Ascending aorta (tissue), 2 donors: ENCODE results near the gene PRKCB. TPM values are rescaled to one million over a fixed set of nuclear protein-coding genes. Genes with fewer than 3 reads are reported as not detected.

Experiments used
- DNase-seq, 2 donors: peaks; one replicate each; pipeline ENCODE4 v3.0.0-alpha.2; 2019; ENCODE audit warnings: low spot score in 2 of 2
- H3K27ac ChIP-seq, 2 donors: fragments of 200-600 bp; sonication (generic); one replicate each; pipeline ENCODE4 v1.5.1; 2016 to 2017; ENCODE audit warnings: mild to moderate bottlenecking in 1 of 2
- H3K27me3 ChIP-seq: fragments of 200-600 bp; sonication (generic); one replicate; pipeline ENCODE4 v1.5.1; 2017
- H3K36me3 ChIP-seq, 2 donors: fragments of 200-600 bp; sonication (generic); one replicate each; pipeline ENCODE4 v1.5.1; 2016
- H3K4me1 ChIP-seq, 2 donors: fragments of 200-600 bp; sonication (generic); one replicate each; pipeline ENCODE4 v1.5.1; 2016 to 2017; ENCODE audit warnings: mild to moderate bottlenecking in 1 of 2
- H3K4me3 ChIP-seq, 2 donors: fragments of 200-600 bp; sonication (generic); one replicate each; pipeline ENCODE4 v1.5.1; 2016 to 2017; ENCODE audit warnings: mild to moderate bottlenecking in 1 of 2
- H3K9me3 ChIP-seq, 2 donors: fragments of 200-600 bp; sonication (generic); one replicate each; pipeline ENCODE4 v1.5.1; 2016
- intact Hi-C: fragments of 100-400 bp; cut with DNase I; formaldehyde crosslinking; loops from one replicate; pipeline ENCODE4 v1.15.1; 2023
- total RNA-seq: library from RNA; depleted of rRNA; stranded (reverse); fragments of >200 nt; gene quantifications from one replicate; pipeline ENCODE4 v1.1.0, GENCODE V29; 2016
- TF ChIP-seq, protein P1 (sequence below), 3 experiments: fragments of 200-600 bp in 2 of 3; fragments of 450-650 bp in 1 of 3; sonication (generic) in 2 of 3; IDR thresholded peaks; one replicate each; pipeline ENCODE4 v1.5.1; 2016 to 2019; ENCODE audit warnings: antibody characterized with exemption in 3 of 3, mild to moderate bottlenecking in 1 of 3, moderate library complexity in 1 of 3

The PRKCB gene
- total RNA-seq, 1 donor from 2014 or later, result 1.2 TPM

DNA sequence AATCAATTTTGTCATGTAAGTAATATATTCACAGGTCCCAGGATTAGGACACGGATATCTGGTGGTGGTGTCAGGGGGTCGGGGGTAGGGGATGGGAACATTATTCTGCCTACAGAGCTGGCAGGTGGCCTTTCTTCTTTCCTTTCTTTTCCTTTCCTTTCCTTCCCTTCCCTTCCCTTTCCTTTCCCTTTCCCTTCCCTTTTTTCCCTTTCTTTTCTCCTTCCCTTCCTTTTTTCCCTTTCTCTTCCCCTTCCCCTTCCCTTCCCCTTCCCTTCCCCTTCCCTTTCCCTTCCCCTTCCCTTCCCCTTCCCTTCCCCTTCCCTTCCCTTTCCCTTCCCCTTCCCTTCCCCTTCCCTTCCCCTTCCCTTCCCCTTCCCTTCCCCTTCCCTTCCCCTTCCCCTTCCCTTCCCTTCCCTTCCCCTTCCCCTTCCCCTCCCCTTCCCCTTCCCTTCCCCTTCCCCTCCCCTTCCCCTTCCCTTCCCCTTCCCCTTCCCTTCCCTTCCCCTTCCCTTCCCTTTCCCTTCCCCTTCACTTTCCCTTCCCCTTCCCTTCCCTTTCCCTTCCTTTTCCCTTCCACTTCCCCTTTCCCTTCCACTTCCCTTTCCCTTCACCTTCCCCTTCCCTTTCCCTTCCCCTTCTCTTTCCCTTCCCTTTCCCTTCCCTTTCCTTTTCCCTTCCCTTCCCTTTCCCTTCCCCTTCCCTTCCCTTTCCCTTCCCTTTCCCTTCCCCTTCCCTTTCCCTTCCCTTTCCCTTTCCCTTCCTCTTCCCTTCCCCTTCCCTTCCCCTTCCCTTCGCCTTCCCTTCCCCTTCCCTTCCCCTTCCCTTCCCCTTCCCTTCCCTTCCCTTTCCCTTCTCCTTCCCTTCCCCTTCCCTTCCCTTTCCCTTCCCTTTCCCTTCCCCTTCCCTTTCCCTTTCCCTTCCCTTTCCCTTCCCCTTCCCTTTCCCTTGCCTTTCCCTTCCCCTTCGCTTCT lies 145.9 kb downstream of the PRKCB start:
- intact Hi-C loops, result no loop called here
- H3K9me3 ChIP-seq, result no peaks in the 10 kb centered on the region
- no peaks in the 10 kb centered on the region for H3K4me1 ChIP-seq
- TF ChIP-seq, protein P1, sequence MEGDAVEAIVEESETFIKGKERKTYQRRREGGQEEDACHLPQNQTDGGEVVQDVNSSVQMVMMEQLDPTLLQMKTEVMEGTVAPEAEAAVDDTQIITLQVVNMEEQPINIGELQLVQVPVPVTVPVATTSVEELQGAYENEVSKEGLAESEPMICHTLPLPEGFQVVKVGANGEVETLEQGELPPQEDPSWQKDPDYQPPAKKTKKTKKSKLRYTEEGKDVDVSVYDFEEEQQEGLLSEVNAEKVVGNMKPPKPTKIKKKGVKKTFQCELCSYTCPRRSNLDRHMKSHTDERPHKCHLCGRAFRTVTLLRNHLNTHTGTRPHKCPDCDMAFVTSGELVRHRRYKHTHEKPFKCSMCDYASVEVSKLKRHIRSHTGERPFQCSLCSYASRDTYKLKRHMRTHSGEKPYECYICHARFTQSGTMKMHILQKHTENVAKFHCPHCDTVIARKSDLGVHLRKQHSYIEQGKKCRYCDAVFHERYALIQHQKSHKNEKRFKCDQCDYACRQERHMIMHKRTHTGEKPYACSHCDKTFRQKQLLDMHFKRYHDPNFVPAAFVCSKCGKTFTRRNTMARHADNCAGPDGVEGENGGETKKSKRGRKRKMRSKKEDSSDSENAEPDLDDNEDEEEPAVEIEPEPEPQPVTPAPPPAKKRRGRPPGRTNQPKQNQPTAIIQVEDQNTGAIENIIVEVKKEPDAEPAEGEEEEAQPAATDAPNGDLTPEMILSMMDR (IDR thresholded peaks at IDR 0.05), result no peak
- H3K27ac ChIP-seq, result no peak overlapping the region
- no peak for DNase-seq
- no peaks in the 10 kb centered on the region for H3K27me3 ChIP-seq
- H3K4me3 ChIP-seq, result no peak overlapping the region
- no peaks in the 10 kb centered on the region for H3K36me3 ChIP-seq

DNA sequence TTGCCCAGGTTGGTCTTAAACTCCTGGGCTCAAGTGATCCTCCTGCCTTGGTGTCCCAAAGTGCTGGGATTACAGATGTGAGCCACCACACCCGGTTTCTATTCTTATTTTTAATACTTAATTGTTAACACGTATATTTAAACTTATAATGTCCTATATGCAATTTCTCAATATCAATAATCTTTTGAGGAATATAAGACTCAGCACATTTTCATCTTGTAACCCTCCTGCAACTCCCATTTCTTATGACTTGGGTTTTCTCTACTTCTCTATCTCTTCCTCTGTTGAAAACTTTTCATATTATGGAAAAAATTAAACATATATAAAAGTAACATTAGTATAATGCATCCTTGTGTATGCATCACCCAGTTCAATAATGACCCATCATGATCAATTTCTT lies 150.7 kb downstream of the PRKCB start:
- Histone ChIP-seq H3K27ac (no peak overlapping the region), H3K4me1 (no peaks in the 10 kb centered on the region), H3K4me3 (no peak overlapping the region), H3K9me3 (no peaks in the 10 kb centered on the region), H3K27me3 (no peaks in the 10 kb centered on the region), H3K36me3 (no peaks in the 10 kb centered on the region)
- no peak for DNase-seq
- intact Hi-C loops, result no loop called here
- TF ChIP-seq, protein P1 (IDR thresholded peaks at IDR 0.05), result no peak

DNA sequence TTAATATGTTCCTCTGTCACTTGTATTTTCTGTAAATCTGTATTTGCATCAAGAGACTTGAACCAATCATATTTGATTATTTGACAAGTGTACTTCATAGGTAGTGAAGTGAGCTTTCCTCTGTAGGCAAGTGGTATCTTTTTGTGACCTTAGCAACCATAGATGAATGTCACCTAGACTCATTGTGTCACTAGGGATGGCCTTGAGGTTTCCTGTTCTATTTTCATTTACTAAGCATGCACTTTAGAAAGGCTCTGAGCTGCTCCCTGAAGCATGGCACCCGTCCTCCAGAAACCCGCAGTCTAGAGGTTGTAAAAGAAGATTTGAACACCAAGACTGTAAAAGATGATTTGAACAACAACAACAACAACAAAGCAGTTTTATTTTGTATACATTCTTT lies 151.7 kb downstream of the PRKCB start:
- TF ChIP-seq, protein P1 (IDR thresholded peaks at IDR 0.05), result no peak

DNA sequence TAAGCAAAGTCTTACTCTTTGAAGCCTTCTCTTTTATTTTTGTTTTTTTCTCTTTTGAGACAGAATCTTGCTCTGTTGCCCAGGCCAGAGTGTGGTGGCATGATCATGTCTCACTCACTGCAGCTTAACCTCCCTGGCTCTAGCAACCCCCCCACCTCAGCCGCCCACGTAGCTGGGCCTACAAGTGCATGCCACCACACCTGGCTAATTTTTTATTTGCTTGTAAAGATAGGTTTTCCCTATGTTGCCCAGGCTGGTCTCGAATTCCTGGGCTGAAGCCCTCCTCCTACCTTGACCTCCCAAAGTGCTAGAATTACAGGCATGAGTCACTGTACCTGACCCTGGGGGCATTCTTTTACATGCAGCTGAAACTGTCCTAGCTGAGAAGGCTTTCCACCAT lies 154.7 kb downstream of the PRKCB start:
- TF ChIP-seq, protein P1 (IDR thresholded peaks at IDR 0.05), result no peak
- no peak for DNase-seq
- Histone ChIP-seq H3K9me3 (no peaks in the 10 kb centered on the region), H3K27me3 (no peaks in the 10 kb centered on the region), H3K4me3 (no peak overlapping the region), H3K27ac (no peak overlapping the region), H3K4me1 (no peaks in the 10 kb centered on the region), H3K36me3 (no peaks in the 10 kb centered on the region)
- intact Hi-C loops, result no loop called here

More for the DNA sequence above, 151.7 kb downstream of the PRKCB start:
- Histone ChIP-seq H3K4me3 (no peak overlapping the region), H3K36me3 (no peaks in the 10 kb centered on the region), H3K27me3 (no peaks in the 10 kb centered on the region), H3K9me3 (no peaks in the 10 kb centered on the region), H3K4me1 (no peaks in the 10 kb centered on the region), H3K27ac (no peak overlapping the region)
- intact Hi-C loops, result no loop called here
- no peak for DNase-seq

DNA sequence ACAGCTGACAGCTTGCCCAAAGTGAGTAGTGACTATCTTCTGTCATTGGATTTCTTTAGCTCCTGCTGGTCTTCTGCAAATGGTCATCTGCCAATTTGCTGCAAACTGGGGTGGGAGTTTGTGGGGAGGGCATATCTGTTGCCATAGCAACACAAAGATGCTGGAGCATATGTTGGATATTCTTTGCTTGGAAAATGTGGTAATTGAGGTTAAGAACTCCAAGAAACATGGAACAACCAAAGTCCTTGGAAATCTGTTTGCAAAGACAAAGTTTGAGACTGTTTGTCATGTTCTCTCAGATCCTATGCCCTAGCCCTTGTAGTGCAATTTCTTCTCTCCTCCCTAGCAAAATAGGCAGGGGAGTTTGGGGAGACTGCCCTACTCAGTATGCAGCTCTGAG lies 155.3 kb downstream of the PRKCB start:
- H3K4me3 ChIP-seq, result no peak overlapping the region
- TF ChIP-seq, protein P1 (IDR thresholded peaks at IDR 0.05), result no peak
- no peaks in the 10 kb centered on the region for H3K27me3 ChIP-seq
- H3K27ac ChIP-seq, result no peak overlapping the region
- H3K36me3 ChIP-seq, result no peaks in the 10 kb centered on the region
- DNase-seq, result no peak
- intact Hi-C loops, result no loop called here
- H3K4me1 ChIP-seq, result no peaks in the 10 kb centered on the region
- no peaks in the 10 kb centered on the region for H3K9me3 ChIP-seq
